Neutrophil (primary cell): ENCODE results near the gene AIF1L.

Source experiments
- H3K27ac ChIP-seq: fragments of 200-600 bp; sonication (generic); 2 replicates; pipeline ENCODE4 v1.5.1; 2016; ENCODE audit warnings: mild to moderate bottlenecking, moderate library complexity
- H3K27me3 ChIP-seq: fragments of 200-600 bp; sonication (generic); 2 replicates; pipeline ENCODE4 v1.6.0; 2016; ENCODE audit warnings: mild to moderate bottlenecking
- H3K36me3 ChIP-seq: fragments of 200-600 bp; sonication (generic); 2 replicates; pipeline ENCODE4 v1.5.1; 2017
- H3K4me1 ChIP-seq, 2 experiments: fragments of 200-600 bp in 1 of 2; sonication (generic) in 1 of 2; 1 replicate in 1 of 2; 2 replicates in 1 of 2; pipeline versions ENCODE4 v1.5.1 to v1.6.1; 2013 to 2016; ENCODE audit warnings: low read depth in 1 of 2, low read length in 1 of 2, mild to moderate bottlenecking in 1 of 2, moderate library complexity in 1 of 2; ENCODE audit not compliant: control insufficient read depth in 1 of 2, insufficient read depth in 1 of 2
- H3K4me3 ChIP-seq, 2 experiments: fragments of 200-600 bp in 1 of 2; sonication (generic) in 1 of 2; 1 replicate in 1 of 2; 2 replicates in 1 of 2; pipeline ENCODE4 v1.5.1; 2013 to 2016; ENCODE audit warnings: low read depth in 1 of 2, low read length in 1 of 2, mild to moderate bottlenecking in 1 of 2, moderate library complexity in 1 of 2
- H3K9me3 ChIP-seq: fragments of 200-600 bp; sonication (generic); 2 replicates; pipeline ENCODE4 v1.5.1; 2016
- TF ChIP-seq, protein P1 (sequence below): fragments of 200-600 bp; sonication (generic); IDR thresholded peaks from 2 replicates; pipeline ENCODE4 v1.5.1; 2016; ENCODE audit warnings: antibody characterized with exemption

AIF1L gene

DNA sequence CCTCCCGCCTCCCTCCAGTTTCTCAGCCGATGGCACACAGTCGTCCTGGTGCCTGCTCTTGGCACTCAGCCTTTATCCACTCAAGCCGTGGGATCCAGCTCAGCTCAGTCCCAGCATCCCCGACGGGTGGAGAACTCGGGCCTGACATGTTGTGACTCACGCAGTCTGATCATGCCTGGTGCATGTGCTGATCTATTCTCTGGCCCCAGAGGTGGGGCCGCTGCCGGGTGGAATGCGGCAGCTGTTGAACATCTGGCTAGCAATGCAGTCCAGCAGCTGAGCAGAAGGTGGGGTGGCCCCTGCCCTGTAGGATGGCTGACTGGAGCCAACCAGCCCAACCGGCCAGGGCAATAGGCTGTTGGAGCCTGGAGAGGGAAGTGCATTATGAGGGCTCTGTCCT is 1.7 kb upstream of the AIF1L start:
- H3K27me3 ChIP-seq, result peaks cover 54% of the 10 kb centered on the region
- TF ChIP-seq, protein P1, sequence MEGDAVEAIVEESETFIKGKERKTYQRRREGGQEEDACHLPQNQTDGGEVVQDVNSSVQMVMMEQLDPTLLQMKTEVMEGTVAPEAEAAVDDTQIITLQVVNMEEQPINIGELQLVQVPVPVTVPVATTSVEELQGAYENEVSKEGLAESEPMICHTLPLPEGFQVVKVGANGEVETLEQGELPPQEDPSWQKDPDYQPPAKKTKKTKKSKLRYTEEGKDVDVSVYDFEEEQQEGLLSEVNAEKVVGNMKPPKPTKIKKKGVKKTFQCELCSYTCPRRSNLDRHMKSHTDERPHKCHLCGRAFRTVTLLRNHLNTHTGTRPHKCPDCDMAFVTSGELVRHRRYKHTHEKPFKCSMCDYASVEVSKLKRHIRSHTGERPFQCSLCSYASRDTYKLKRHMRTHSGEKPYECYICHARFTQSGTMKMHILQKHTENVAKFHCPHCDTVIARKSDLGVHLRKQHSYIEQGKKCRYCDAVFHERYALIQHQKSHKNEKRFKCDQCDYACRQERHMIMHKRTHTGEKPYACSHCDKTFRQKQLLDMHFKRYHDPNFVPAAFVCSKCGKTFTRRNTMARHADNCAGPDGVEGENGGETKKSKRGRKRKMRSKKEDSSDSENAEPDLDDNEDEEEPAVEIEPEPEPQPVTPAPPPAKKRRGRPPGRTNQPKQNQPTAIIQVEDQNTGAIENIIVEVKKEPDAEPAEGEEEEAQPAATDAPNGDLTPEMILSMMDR, result no peak
- H3K27ac ChIP-seq, result no peak overlapping the region

DNA sequence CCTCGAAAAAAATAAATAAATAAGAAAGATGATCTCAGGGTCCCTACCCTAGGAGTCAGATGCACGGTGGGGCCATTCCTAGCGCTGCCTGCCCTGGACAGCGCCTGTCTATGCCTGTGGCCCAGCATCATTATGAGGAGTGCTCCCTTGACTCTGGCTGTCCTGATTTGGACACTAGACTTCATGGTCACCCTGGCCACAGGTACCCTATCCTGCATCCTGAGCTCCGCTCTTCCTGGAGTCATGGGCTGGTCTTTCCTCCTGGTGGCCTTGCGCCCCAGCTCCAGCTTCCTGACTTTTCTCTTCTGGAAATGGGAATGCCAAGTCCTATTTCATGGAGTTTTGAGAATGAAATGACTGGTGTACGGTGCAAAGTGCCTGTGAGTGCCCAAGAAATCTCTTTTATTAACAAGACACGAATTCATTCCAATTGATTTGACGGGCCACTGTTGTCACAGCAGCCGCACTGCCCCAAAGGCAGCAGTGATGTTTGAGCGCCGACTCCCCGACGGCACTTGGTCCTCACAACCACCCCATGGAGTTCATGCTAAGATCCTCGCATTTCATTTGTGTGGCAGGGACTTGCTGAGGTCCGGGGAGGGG is 564 bp upstream of the AIF1L start:
- Histone ChIP-seq H3K4me3 (no peak overlapping the region), H3K27me3 (peaks cover 54% of the 10 kb centered on the region)
- TF ChIP-seq, protein P1, result no peak

More for the DNA sequence above, 1.7 kb upstream of the AIF1L start:
- Histone ChIP-seq H3K4me3 (no peak overlapping the region), H3K36me3 (no peaks in the 10 kb centered on the region), H3K4me1 (peaks cover 0 to 8% of the 10 kb centered on the region in 2 experiments), H3K9me3 (no peaks in the 10 kb centered on the region)

DNA sequence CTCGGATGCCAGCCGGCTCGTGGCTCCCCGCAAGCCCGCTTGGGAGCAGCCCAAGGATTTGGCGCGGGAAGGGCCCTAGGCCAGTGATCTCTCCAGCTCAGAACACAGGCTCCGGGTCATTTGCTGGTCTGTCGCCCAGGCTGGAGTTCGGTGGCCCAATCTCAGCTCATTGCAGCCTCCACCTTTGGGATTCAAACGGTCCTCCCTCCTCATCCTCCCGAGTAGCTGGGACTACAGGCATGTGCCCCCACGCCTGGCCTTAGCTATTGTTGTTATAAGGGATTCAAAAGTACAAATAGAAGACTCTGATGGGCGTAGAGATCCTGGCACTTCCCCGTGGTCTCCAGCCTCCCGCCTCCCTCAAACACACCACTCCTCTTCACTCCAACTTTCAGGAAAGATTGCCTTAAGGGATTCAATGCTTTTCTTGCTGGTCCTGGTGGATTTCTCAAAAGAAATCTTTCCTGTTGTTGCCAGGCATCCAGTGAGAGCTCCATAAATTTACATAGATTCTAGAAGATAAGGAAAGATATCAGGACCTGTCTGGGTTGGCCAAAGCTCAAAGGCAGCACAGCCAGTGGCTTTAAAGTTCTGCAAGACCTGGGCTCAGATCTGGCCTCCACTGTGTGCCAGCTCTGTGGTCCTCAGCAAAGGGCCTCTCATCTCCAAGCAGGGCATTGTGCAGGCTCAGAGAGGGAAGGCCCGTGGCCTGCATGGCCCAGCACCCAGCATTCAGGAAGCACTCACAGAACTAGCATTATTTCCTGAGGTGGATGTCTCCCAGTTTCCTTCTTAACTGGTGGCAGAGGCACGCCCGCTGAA is 1.0 kb downstream of the AIF1L start:
- H3K9me3 ChIP-seq, result no peaks in the 10 kb centered on the region
- H3K27ac ChIP-seq, result no peak overlapping the region
- H3K27me3 ChIP-seq, result peaks cover 54% of the 10 kb centered on the region
- no peaks in the 10 kb centered on the region for H3K36me3 ChIP-seq
- peaks cover 0 to 8% of the 10 kb centered on the region in 2 experiments for H3K4me1 ChIP-seq
- H3K4me3 ChIP-seq, result no peak overlapping the region
- TF ChIP-seq, protein P1, result no peak

More for the DNA sequence above, 564 bp upstream of the AIF1L start:
- Histone ChIP-seq H3K27ac (no peak overlapping the region), H3K4me1 (peaks cover 0 to 8% of the 10 kb centered on the region in 2 experiments), H3K36me3 (no peaks in the 10 kb centered on the region), H3K9me3 (no peaks in the 10 kb centered on the region)

DNA sequence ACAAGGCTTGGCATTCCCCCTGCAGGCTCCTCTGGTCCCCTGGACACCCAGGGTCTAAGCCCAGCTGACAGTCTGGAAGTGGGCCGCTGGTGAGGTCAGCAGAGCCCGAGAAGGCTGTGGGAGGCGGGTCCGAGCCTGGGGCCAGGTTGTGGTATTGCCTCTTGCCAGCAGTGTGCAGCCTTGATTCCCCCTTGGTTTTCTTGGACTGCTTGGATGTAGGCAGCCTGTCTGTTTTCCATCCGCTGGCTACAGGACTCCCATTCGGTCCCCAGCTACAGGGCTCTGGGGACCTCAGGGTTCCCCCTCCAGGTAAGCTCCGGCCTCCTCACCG is 1.6 kb downstream of the AIF1L start:
- TF ChIP-seq, protein P1, result no peak
- no peaks in the 10 kb centered on the region for H3K9me3 ChIP-seq
- peaks cover 0 to 8% of the 10 kb centered on the region in 2 experiments for H3K4me1 ChIP-seq
- peaks cover 54% of the 10 kb centered on the region for H3K27me3 ChIP-seq
- H3K4me3 ChIP-seq, result no peak overlapping the region
- no peaks in the 10 kb centered on the region for H3K36me3 ChIP-seq
- no peak overlapping the region for H3K27ac ChIP-seq

DNA sequence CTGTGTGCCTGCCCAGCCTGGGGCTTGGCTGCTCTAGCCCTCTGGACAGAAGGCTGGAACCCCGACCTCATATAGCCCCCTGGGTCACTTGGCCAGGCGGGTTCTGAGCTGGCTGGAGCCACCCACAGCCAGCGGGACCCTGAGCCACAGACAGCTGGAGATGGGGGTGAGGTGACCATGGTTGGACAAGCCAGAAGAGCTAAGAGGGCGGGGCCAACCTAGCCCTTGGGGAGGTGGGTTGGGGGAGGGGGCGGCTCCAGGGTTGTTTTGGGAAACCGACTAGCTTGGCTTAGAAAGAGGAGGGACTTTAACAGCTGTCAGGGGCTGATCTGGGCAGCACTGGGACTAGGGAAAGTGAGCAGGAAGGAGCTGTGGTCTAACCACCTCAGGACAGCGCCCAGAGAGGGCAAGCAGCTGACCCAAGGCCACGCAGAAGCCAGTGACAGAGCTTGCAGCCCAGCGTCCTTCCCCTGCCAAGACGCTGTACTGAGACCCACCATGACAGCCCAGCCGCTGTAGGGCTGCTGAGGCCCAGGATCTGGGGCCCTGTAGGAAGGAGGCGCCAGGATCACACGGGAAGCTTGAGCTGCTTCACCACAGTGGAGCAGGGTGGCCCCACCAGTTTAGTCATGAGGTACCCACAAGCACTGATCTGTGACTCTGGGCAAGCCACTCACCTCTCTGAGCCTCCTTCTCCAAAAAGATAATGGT is 2.2 kb downstream of the AIF1L start:
- Histone ChIP-seq H3K9me3 (no peaks in the 10 kb centered on the region), H3K27ac (no peak overlapping the region), H3K36me3 (no peaks in the 10 kb centered on the region), H3K4me3 (no peak overlapping the region), H3K27me3 (peaks cover 54% of the 10 kb centered on the region), H3K4me1 (peaks cover 0 to 8% of the 10 kb centered on the region in 2 experiments)
- TF ChIP-seq, protein P1, result no peak
